CD4-positive, alpha-beta T cell treated with Interleukin-15 for 1 hour (primary cell): ENCODE data around the gene KRTAP5-6.
"Not testable (repeated sequence)": the region's sequence is repeated elsewhere in the genome, so short reads cannot be mapped to it uniquely, and the experiment has no call there.

Experiments
- DNase-seq: peaks from one replicate; pipeline ENCODE4 v3.0.0-alpha.2; 2020

KRTAP5-6 gene

GRCh38 chr11:1662699-1663283 lies 34.2 kb upstream of the KRTAP5-6 start:
- not testable (repeated sequence) for DNase-seq

GRCh38 chr11:1665313-1665712 lies 31.7 kb upstream of the KRTAP5-6 start:
- no peak for DNase-seq

- DNase-seq, result no peak
Observed at GRCh38 chr11:1667121-1667850, 29.7 kb upstream of the KRTAP5-6 start.

GRCh38 chr11:1667906-1668305 lies 29.1 kb upstream of the KRTAP5-6 start:
- DNase-seq, result no peak

- DNase-seq, result no peak
Observed at GRCh38 chr11:1668911-1669473, 28.0 kb upstream of the KRTAP5-6 start.

- DNase-seq, result no peak
Observed at GRCh38 chr11:1669546-1670218, 27.3 kb upstream of the KRTAP5-6 start.

GRCh38 chr11:1670457-1670856 lies 26.5 kb upstream of the KRTAP5-6 start:
- DNase-seq, result not testable (repeated sequence)

- DNase-seq, result no peak
Observed at GRCh38 chr11:1670905-1671371, 26.1 kb upstream of the KRTAP5-6 start.

- DNase-seq, result no peak
Observed at GRCh38 chr11:1671658-1672057, 25.3 kb upstream of the KRTAP5-6 start.

GRCh38 chr11:1672613-1673350 lies 24.2 kb upstream of the KRTAP5-6 start:
- no peak for DNase-seq

GRCh38 chr11:1673446-1674172 lies 23.4 kb upstream of the KRTAP5-6 start:
- DNase-seq, result no peak

GRCh38 chr11:1674173-1675131 lies 22.5 kb upstream of the KRTAP5-6 start:
- DNase-seq, result no peak

GRCh38 chr11:1675536-1676228 lies 21.3 kb upstream of the KRTAP5-6 start:
- DNase-seq, result no peak

- no peak for DNase-seq
Observed at GRCh38 chr11:1676229-1676740, 20.7 kb upstream of the KRTAP5-6 start.

- no peak for DNase-seq
Observed at GRCh38 chr11:1679881-1680280, 17.1 kb upstream of the KRTAP5-6 start.

GRCh38 chr11:1682225-1682905 lies 14.6 kb upstream of the KRTAP5-6 start:
- no peak for DNase-seq

- DNase-seq, result not testable (repeated sequence)
Observed at GRCh38 chr11:1683216-1683615, 13.8 kb upstream of the KRTAP5-6 start.

- DNase-seq, result not testable (repeated sequence)
Observed at GRCh38 chr11:1683904-1684572, 13.0 kb upstream of the KRTAP5-6 start.
